Measurements from ENCODE around the gene ERC2. TPM values are rescaled to one million over a fixed set of nuclear protein-coding genes. Genes with fewer than 3 reads are reported as not detected.

ERC2 gene
- total RNA-seq, 1 donor = 0.36 TPM

DNA sequence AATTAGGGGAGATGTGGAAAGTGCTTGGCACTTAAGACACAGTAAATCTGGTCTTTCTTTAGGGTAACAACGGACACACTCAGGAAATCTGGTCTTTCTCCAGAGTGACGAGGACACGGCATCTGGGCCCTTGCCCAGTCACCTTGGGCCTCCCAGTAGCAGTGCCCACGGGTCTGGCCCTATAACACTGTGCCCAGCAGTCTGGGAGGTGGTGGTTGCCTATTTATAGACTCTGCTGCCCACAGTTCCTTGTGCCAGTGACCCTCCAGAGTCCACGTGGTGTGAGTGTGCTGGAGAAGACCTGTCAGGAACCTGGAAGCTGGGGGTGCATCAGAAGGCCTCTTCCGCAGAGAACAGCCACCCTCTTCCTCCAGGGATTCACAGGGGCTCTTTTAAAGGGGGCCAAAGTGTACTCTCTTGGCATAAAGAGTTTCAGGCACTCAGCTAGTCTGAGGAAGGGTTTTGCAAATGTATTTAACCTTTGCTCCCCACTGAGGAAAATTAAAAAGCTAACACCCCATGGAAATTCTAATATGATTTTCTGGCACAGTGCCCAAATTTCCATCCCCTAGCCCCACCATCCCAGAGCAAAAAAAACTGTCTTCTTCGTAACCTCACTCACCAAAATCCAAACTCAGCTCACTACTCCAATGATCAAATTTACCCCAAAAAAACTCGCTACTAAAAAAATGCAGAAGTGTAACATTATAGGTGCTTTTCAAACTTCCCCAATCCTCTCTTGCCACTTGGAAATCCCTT is 996.6 kb downstream of the ERC2 start:
- Histone ChIP-seq H4K20me1 (ENCODE audit: insufficient read depth, low read length) (no peaks in the 10 kb centered on the region), H3K27me3 (ENCODE audit: insufficient read depth, low read length) (no peaks in the 10 kb centered on the region), H3K4me3 (ENCODE audit: insufficient read depth, low read length) (no peak overlapping the region), H2AFZ (ENCODE audit: low read length) (no peak overlapping the region), H3K79me2 (ENCODE audit: insufficient read depth, low read length) (peaks cover 69% of the 10 kb centered on the region), H3K9me3 (ENCODE audit: low read depth, low read length) (no peaks in the 10 kb centered on the region), H3K36me3 (ENCODE audit: insufficient read depth, low read length) (peaks cover 81% of the 10 kb centered on the region), H3K4me1 (ENCODE audit: insufficient read depth, low read length) (peaks cover 32% of the 10 kb centered on the region), H3K27ac (ENCODE audit: low read depth, low read length) (peak overlapping the region; percentile 40), H3K4me2 (ENCODE audit: insufficient read depth, low read length) (no peak overlapping the region)
- no peak for DNase-seq (ENCODE audit: insufficient read length, low spot score, missing footprints)
- TF ChIP-seq, protein P1, sequence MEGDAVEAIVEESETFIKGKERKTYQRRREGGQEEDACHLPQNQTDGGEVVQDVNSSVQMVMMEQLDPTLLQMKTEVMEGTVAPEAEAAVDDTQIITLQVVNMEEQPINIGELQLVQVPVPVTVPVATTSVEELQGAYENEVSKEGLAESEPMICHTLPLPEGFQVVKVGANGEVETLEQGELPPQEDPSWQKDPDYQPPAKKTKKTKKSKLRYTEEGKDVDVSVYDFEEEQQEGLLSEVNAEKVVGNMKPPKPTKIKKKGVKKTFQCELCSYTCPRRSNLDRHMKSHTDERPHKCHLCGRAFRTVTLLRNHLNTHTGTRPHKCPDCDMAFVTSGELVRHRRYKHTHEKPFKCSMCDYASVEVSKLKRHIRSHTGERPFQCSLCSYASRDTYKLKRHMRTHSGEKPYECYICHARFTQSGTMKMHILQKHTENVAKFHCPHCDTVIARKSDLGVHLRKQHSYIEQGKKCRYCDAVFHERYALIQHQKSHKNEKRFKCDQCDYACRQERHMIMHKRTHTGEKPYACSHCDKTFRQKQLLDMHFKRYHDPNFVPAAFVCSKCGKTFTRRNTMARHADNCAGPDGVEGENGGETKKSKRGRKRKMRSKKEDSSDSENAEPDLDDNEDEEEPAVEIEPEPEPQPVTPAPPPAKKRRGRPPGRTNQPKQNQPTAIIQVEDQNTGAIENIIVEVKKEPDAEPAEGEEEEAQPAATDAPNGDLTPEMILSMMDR (IDR thresholded peaks at IDR 0.05; ENCODE audit: extremely low read depth, low read depth, low read length) = no peak

DNA sequence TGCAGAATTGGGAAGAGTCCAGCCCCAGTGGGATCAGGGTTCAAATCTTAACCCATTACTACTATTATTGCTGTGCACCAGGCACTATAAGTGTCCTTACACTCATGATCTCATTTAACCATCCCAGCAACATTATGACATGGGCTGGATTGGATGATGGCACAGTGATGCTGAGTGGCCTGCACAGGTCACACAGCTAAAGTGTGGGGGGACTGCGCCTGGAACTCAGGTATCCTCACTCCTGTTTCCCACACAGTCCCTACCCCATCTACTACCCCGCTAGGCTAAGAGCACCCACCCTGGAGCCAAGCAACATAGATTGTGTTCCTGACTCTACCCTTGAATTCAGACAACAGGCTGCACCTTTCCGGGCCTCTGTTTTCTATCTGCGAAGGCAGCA is 997.2 kb downstream of the ERC2 start:
- no peaks in the 10 kb centered on the region for H3K27me3 ChIP-seq (ENCODE audit: insufficient read depth, low read length)
- no peak overlapping the region for H3K4me2 ChIP-seq (ENCODE audit: insufficient read depth, low read length)
- H3K36me3 ChIP-seq (ENCODE audit: insufficient read depth, low read length) = peaks cover 81% of the 10 kb centered on the region
- no peaks in the 10 kb centered on the region for H3K9me3 ChIP-seq (ENCODE audit: low read depth, low read length)
- H3K79me2 ChIP-seq (ENCODE audit: insufficient read depth, low read length) = peaks cover 64% of the 10 kb centered on the region
- no peak for DNase-seq (ENCODE audit: insufficient read length, low spot score, missing footprints)
- H4K20me1 ChIP-seq (ENCODE audit: insufficient read depth, low read length) = no peaks in the 10 kb centered on the region
- H2AFZ ChIP-seq (ENCODE audit: low read length) = no peak overlapping the region
- H3K4me1 ChIP-seq (ENCODE audit: insufficient read depth, low read length) = peaks cover 31% of the 10 kb centered on the region
- H3K27ac ChIP-seq (ENCODE audit: low read depth, low read length) = peak overlapping the region; percentile 40
- TF ChIP-seq, protein P1 (IDR thresholded peaks at IDR 0.05; ENCODE audit: extremely low read depth, low read depth, low read length) = no peak
- no peak overlapping the region for H3K4me3 ChIP-seq (ENCODE audit: insufficient read depth, low read length)

DNA sequence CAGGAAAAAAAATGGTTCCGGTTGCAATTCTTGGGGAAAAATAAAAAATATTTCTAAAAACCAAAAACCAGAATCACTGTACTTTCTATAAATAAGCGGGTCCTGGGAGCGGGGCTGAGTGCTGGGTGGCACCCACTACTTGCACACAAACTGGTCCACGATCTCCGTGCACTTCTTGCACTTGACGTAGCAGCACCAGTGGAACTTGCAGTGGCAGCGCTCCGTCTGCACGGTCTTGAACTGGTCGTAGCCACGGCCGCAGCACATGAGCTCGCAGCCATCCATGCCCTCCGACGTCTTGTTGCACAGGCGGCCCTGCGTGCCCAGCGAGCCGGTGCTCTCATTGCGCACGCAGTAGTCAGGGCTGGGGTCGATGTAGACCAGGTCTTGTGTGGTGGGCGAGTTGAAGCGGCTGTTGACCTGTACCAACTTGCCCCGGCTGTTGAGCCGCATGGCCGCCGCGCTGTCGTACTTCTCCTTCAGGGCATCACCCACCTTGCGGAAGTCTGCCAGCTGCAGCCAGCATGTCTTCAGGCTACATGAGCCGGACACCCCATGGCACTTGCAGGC is 998.2 kb downstream of the ERC2 start:
- Histone ChIP-seq H3K4me2 (ENCODE audit: insufficient read depth, low read length) (no peak overlapping the region), H3K36me3 (ENCODE audit: insufficient read depth, low read length) (peaks cover 73% of the 10 kb centered on the region), H3K4me3 (ENCODE audit: insufficient read depth, low read length) (no peak overlapping the region), H3K4me1 (ENCODE audit: insufficient read depth, low read length) (peaks cover 29% of the 10 kb centered on the region), H2AFZ (ENCODE audit: low read length) (no peak overlapping the region), H3K27me3 (ENCODE audit: insufficient read depth, low read length) (no peaks in the 10 kb centered on the region), H3K79me2 (ENCODE audit: insufficient read depth, low read length) (peaks cover 54% of the 10 kb centered on the region), H4K20me1 (ENCODE audit: insufficient read depth, low read length) (no peaks in the 10 kb centered on the region), H3K9me3 (ENCODE audit: low read depth, low read length) (no peaks in the 10 kb centered on the region), H3K27ac (ENCODE audit: low read depth, low read length) (no peak overlapping the region)
- TF ChIP-seq, protein P1 (IDR thresholded peaks at IDR 0.05; ENCODE audit: extremely low read depth, low read depth, low read length) = no peak
- DNase-seq (ENCODE audit: insufficient read length, low spot score, missing footprints) = no peak

DNA sequence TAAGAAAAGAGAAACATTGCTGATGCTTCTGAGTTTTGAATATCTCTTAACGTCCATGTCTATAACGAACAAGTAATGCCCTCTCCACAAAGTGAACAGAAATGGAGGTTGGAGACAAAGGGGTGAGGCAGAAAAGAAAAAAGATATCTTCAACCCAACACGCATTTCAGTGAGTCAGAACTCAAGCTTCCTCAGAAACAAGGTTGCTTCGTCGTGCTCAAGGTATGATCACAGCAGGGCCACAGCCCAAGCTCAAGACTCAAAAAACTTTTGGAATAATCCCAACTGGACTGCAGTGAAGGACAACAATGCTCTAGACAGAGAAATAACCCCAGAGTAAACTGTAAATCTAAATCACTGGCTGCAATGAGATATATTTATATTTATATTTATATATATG is 1000.0 kb downstream of the ERC2 start:
- no peaks in the 10 kb centered on the region for H3K9me3 ChIP-seq (ENCODE audit: low read depth, low read length)
- H3K79me2 ChIP-seq (ENCODE audit: insufficient read depth, low read length) = peaks cover 38% of the 10 kb centered on the region
- H4K20me1 ChIP-seq (ENCODE audit: insufficient read depth, low read length) = no peaks in the 10 kb centered on the region
- H2AFZ ChIP-seq (ENCODE audit: low read length) = no peak overlapping the region
- no peak overlapping the region for H3K4me3 ChIP-seq (ENCODE audit: insufficient read depth, low read length)
- TF ChIP-seq, protein P1 (IDR thresholded peaks at IDR 0.05; ENCODE audit: extremely low read depth, low read depth, low read length) = no peak
- H3K36me3 ChIP-seq (ENCODE audit: insufficient read depth, low read length) = peaks cover 64% of the 10 kb centered on the region
- H3K27ac ChIP-seq (ENCODE audit: low read depth, low read length) = peak overlapping the region; percentile 42
- no peak overlapping the region for H3K4me2 ChIP-seq (ENCODE audit: insufficient read depth, low read length)
- DNase-seq (ENCODE audit: insufficient read length, low spot score, missing footprints) = no peak
- H3K27me3 ChIP-seq (ENCODE audit: insufficient read depth, low read length) = no peaks in the 10 kb centered on the region
- peaks cover 29% of the 10 kb centered on the region for H3K4me1 ChIP-seq (ENCODE audit: insufficient read depth, low read length)

Data from osteoblast (primary cell).